Activated naive CD8-positive, alpha-beta T cell treated with anti-CD3 and anti-CD28 coated beads, Interleukin-2, amount 50 U/mL, for 24 hours (primary cell): ENCODE results near the gene SLAIN2.

Experiments
- ATAC-seq: fragments of 150-1000 bp; cut with Tn5 transposase; one replicate; pipeline ENCODE4 v1.10.0; 2021
- DNase-seq: peaks from one replicate; pipeline ENCODE4 v3.0.0; 2021
- H3K27ac Mint-ChIP-seq: one replicate; pipeline ENCODE4 v1.8.0; 2021; ENCODE audit warnings: mild to moderate bottlenecking, mixed read lengths
- H3K27me3 Mint-ChIP-seq: one replicate; pipeline ENCODE4 v1.8.0; 2021; ENCODE audit warnings: mixed read lengths
- H3K36me3 Mint-ChIP-seq: one replicate; pipeline ENCODE4 v1.8.0; 2021; ENCODE audit warnings: low read depth, mixed read lengths
- H3K4me1 Mint-ChIP-seq: one replicate; pipeline ENCODE4 v1.8.0; 2021; ENCODE audit warnings: mixed read lengths
- H3K4me3 Mint-ChIP-seq: one replicate; pipeline ENCODE4 v1.8.0; 2021; ENCODE audit warnings: mild to moderate bottlenecking, moderate library complexity, mixed read lengths
- H3K9me3 Mint-ChIP-seq: one replicate; pipeline ENCODE4 v1.8.0; 2021; ENCODE audit warnings: mixed read lengths

The SLAIN2 gene

GRCh38 chr4:48369771-48370170 is 28.4 kb downstream of the SLAIN2 start:
- Mint-ChIP-seq H3K9me3 (no peaks in the 10 kb centered on the region), H3K4me1 (peaks cover 40% of the 10 kb centered on the region), H3K36me3 (peaks cover 10% of the 10 kb centered on the region), H3K27me3 (no peaks in the 10 kb centered on the region), H3K4me3 (no peak overlapping the region), H3K27ac (no peak overlapping the region)
- DNase-seq (no peak), ATAC-seq (no peak)

GRCh38 chr4:48370260-48371134 is 29.2 kb downstream of the SLAIN2 start:
- Mint-ChIP-seq H3K9me3 (no peaks in the 10 kb centered on the region), H3K4me3 (no peak overlapping the region), H3K36me3 (peaks cover 7% of the 10 kb centered on the region), H3K27ac (no peak overlapping the region), H3K4me1 (peaks cover 40% of the 10 kb centered on the region), H3K27me3 (no peaks in the 10 kb centered on the region)
- ATAC-seq (no peak), DNase-seq (no peak)

- H3K27me3 Mint-ChIP-seq = no peaks in the 10 kb centered on the region
- no peak overlapping the region for H3K4me3 Mint-ChIP-seq
- no peak for ATAC-seq
- peaks cover 7% of the 10 kb centered on the region for H3K36me3 Mint-ChIP-seq
- DNase-seq = no peak
- no peaks in the 10 kb centered on the region for H3K9me3 Mint-ChIP-seq
- no peak overlapping the region for H3K27ac Mint-ChIP-seq
- H3K4me1 Mint-ChIP-seq = peaks cover 28% of the 10 kb centered on the region
These were observed 30.9 kb downstream of the SLAIN2 start for GRCh38 chr4:48372272-48372671.

GRCh38 chr4:48375651-48376304 is 34.4 kb downstream of the SLAIN2 start:
- DNase-seq = no peak
- no peak for ATAC-seq
- H3K4me1 Mint-ChIP-seq = peaks cover 8% of the 10 kb centered on the region

GRCh38 chr4:48379587-48380180 is 38.4 kb downstream of the SLAIN2 start:
- ATAC-seq = no peak
- H3K27ac Mint-ChIP-seq = no peak overlapping the region
- H3K4me3 Mint-ChIP-seq = no peak overlapping the region
- H3K9me3 Mint-ChIP-seq = no peaks in the 10 kb centered on the region
- no peak for DNase-seq
- H3K36me3 Mint-ChIP-seq = peaks cover 20% of the 10 kb centered on the region
- no peaks in the 10 kb centered on the region for H3K27me3 Mint-ChIP-seq
- H3K4me1 Mint-ChIP-seq = peaks cover 5% of the 10 kb centered on the region

More at GRCh38 chr4:48375651-48376304, 34.4 kb downstream of the SLAIN2 start:
- H3K4me3 Mint-ChIP-seq = no peak overlapping the region
- no peaks in the 10 kb centered on the region for H3K9me3 Mint-ChIP-seq
- H3K27ac Mint-ChIP-seq = no peak overlapping the region
- H3K27me3 Mint-ChIP-seq = no peaks in the 10 kb centered on the region
- peaks cover 12% of the 10 kb centered on the region for H3K36me3 Mint-ChIP-seq

GRCh38 chr4:48380583-48381167 is 39.3 kb downstream of the SLAIN2 start:
- H3K27me3 Mint-ChIP-seq = no peaks in the 10 kb centered on the region
- H3K4me3 Mint-ChIP-seq = no peak overlapping the region
- ATAC-seq (no peak), DNase-seq (no peak)
- H3K36me3 Mint-ChIP-seq = peaks cover 29% of the 10 kb centered on the region
- H3K4me1 Mint-ChIP-seq = peaks cover 4% of the 10 kb centered on the region
- H3K9me3 Mint-ChIP-seq = no peaks in the 10 kb centered on the region
- H3K27ac Mint-ChIP-seq = no peak overlapping the region

- DNase-seq (no peak), ATAC-seq (no peak)
- Mint-ChIP-seq H3K4me1 (no peaks in the 10 kb centered on the region), H3K4me3 (no peak overlapping the region), H3K36me3 (peaks cover 24% of the 10 kb centered on the region), H3K27me3 (no peaks in the 10 kb centered on the region), H3K27ac (no peak overlapping the region), H3K9me3 (no peaks in the 10 kb centered on the region)
These were observed 47.3 kb downstream of the SLAIN2 start for GRCh38 chr4:48388525-48389154.

- H3K36me3 Mint-ChIP-seq = peaks cover 44% of the 10 kb centered on the region
- no peak for ATAC-seq
- H3K4me3 Mint-ChIP-seq = no peak overlapping the region
- no peaks in the 10 kb centered on the region for H3K27me3 Mint-ChIP-seq
- H3K4me1 Mint-ChIP-seq = peaks cover 15% of the 10 kb centered on the region
- no peak for DNase-seq
- H3K27ac Mint-ChIP-seq = no peak overlapping the region
- no peaks in the 10 kb centered on the region for H3K9me3 Mint-ChIP-seq
These were observed 54.7 kb downstream of the SLAIN2 start for GRCh38 chr4:48396043-48396442.

GRCh38 chr4:48400416-48400815 is 59.1 kb downstream of the SLAIN2 start:
- Mint-ChIP-seq H3K4me3 (no peak overlapping the region), H3K4me1 (peaks cover 30% of the 10 kb centered on the region), H3K27ac (no peak overlapping the region), H3K9me3 (no peaks in the 10 kb centered on the region), H3K27me3 (no peaks in the 10 kb centered on the region), H3K36me3 (peaks cover 35% of the 10 kb centered on the region)
- DNase-seq (no peak), ATAC-seq (no peak)

GRCh38 chr4:48403358-48403757 is 62.0 kb downstream of the SLAIN2 start:
- H3K4me1 Mint-ChIP-seq = peaks cover 28% of the 10 kb centered on the region
- H3K27ac Mint-ChIP-seq = no peak overlapping the region
- H3K27me3 Mint-ChIP-seq = no peaks in the 10 kb centered on the region
- DNase-seq (no peak), ATAC-seq (no peak)
- H3K9me3 Mint-ChIP-seq = no peaks in the 10 kb centered on the region
- peaks cover 16% of the 10 kb centered on the region for H3K36me3 Mint-ChIP-seq
- H3K4me3 Mint-ChIP-seq = no peak overlapping the region

- ATAC-seq (peak; percentile 40), DNase-seq (peak; percentile 2)
- Mint-ChIP-seq H3K27me3 (no peaks in the 10 kb centered on the region), H3K36me3 (peaks cover 17% of the 10 kb centered on the region), H3K4me1 (peaks cover 28% of the 10 kb centered on the region), H3K4me3 (no peak overlapping the region), H3K27ac (no peak overlapping the region), H3K9me3 (no peaks in the 10 kb centered on the region)
These were observed 62.5 kb downstream of the SLAIN2 start for GRCh38 chr4:48403779-48404178.

- no peak overlapping the region for H3K4me3 Mint-ChIP-seq
- H3K27ac Mint-ChIP-seq = no peak overlapping the region
- ATAC-seq (no peak), DNase-seq (no peak)
- no peaks in the 10 kb centered on the region for H3K9me3 Mint-ChIP-seq
- no peaks in the 10 kb centered on the region for H3K27me3 Mint-ChIP-seq
- H3K4me1 Mint-ChIP-seq = peaks cover 24% of the 10 kb centered on the region
- peaks cover 32% of the 10 kb centered on the region for H3K36me3 Mint-ChIP-seq
These were observed 64.6 kb downstream of the SLAIN2 start for GRCh38 chr4:48405924-48406323.

GRCh38 chr4:48409203-48409602 is 67.9 kb downstream of the SLAIN2 start:
- Mint-ChIP-seq H3K27ac (peak overlapping the region; percentile 44), H3K36me3 (peaks cover 37% of the 10 kb centered on the region), H3K9me3 (no peaks in the 10 kb centered on the region), H3K27me3 (no peaks in the 10 kb centered on the region), H3K4me3 (no peak overlapping the region), H3K4me1 (peaks cover 18% of the 10 kb centered on the region)
- ATAC-seq (peak; percentile 40), DNase-seq (no peak)

- DNase-seq = no peak
- Mint-ChIP-seq H3K36me3 (peaks cover 37% of the 10 kb centered on the region), H3K27me3 (no peaks in the 10 kb centered on the region), H3K4me1 (peaks cover 8% of the 10 kb centered on the region), H3K27ac (no peak overlapping the region), H3K9me3 (no peaks in the 10 kb centered on the region), H3K4me3 (no peak overlapping the region)
- ATAC-seq = no peak
These were observed 69.5 kb downstream of the SLAIN2 start for GRCh38 chr4:48410812-48411211.
